ENCODE data around the gene BICC1.

- TF ChIP-seq CTCF (IDR thresholded peaks at IDR 0.05; ENCODE audit: low read depth, low read length, missing input control) (no peak), MAX (IDR thresholded peaks at IDR 0.05) (no peak), TAF1 (conservative IDR thresholded peaks at IDR 0.05) (no peak), JUND (IDR thresholded peaks at IDR 0.05) (no peak), ATF3 (IDR thresholded peaks at IDR 0.05) (no peak), HNF4A (conservative IDR thresholded peaks at IDR 0.05) (no peak), REST (IDR thresholded peaks at IDR 0.05) (no peak)
Measured at GRCh38 chr10:58608351-58608750, 95.7 kb downstream of the BICC1 start.

Measured in liver (tissue), 3 donors.